ENCODE measurements around the gene TCF7L2.

DNA sequence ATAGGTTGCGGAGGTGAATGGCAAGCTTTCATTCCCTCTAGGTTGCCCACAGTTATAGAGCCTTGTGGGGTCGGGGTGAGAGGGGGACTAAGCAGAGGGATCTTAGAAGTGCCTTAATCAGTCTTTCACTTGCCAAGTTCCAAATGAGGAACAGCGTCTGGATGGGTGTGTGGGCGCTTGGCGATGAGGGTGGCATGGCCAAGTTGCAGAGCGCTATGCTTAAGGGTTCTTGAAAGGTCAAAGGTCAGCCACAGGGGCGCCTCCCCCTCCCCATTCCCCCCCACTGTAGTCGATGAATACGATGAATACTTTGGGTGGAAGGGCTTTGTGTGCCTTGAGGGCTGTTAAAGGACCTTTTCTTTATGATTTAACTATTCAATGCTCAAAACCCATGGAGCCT is 185.0 kb downstream of the TCF7L2 start:
- no peak for TF ChIP-seq POLR2A (IDR thresholded peaks at IDR 0.05)
- TF ChIP-seq, protein P1, sequence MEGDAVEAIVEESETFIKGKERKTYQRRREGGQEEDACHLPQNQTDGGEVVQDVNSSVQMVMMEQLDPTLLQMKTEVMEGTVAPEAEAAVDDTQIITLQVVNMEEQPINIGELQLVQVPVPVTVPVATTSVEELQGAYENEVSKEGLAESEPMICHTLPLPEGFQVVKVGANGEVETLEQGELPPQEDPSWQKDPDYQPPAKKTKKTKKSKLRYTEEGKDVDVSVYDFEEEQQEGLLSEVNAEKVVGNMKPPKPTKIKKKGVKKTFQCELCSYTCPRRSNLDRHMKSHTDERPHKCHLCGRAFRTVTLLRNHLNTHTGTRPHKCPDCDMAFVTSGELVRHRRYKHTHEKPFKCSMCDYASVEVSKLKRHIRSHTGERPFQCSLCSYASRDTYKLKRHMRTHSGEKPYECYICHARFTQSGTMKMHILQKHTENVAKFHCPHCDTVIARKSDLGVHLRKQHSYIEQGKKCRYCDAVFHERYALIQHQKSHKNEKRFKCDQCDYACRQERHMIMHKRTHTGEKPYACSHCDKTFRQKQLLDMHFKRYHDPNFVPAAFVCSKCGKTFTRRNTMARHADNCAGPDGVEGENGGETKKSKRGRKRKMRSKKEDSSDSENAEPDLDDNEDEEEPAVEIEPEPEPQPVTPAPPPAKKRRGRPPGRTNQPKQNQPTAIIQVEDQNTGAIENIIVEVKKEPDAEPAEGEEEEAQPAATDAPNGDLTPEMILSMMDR (IDR thresholded peaks at IDR 0.05): no peak

Data from adrenal gland (tissue), 5 donors.